ENCODE data around the gene CARMIL1. TPM values are rescaled to one million over a fixed set of nuclear protein-coding genes. Genes with fewer than 3 reads are reported as not detected.

The CARMIL1 gene
- polyA plus RNA-seq, 1 of the 3 experiments (the other 2 are of a cell fraction): 1.7 TPM

DNA sequence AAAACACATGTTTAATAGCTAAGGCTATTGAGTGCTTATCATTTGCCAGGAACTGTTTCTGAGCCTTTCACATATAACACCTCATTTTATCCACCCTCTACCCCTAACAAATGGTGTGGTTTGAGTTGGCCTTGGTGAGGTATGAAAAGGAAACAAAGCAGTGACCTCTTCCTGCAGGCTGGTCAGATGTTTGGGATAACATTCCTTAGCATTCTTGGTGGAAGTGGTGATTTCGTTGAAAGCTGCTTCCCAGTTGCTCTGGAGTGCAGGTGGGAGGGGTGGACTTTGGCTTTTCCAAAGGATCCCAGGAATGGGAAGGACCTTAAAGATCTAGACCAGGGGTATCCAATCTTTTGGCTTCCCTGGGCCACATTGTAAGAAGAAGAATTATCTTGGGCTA, 41.3 kb downstream of the CARMIL1 start:
- H2AFZ ChIP-seq (ENCODE audit: low read depth): no peak overlapping the region
- H4K20me1 ChIP-seq (ENCODE audit: insufficient read depth): 0 out of 2 replicates have a peak, but pooled peaks cover 5% of the 10 kb centered on the region
- peaks cover 0 to 5% of the 10 kb centered on the region in 2 experiments; a peak in 2 of 4 replicates for H3K4me1 ChIP-seq (ENCODE audit: control insufficient read depth in 1 of 2, insufficient read depth in 2 of 2, low read depth in 1 of 2, low read length in 1 of 2)
- H3K9me2 ChIP-seq: no peaks in the 10 kb centered on the region
- ChIA-PET POLR2A (no interaction called here), CTCF (interaction anchor here (1.2 to 1.8 kb wide), 3 partner anchors 9 to 41 kb away, joined by 3 to 5 read pairs (median 3); partner anchors contain the start of gene CARMIL1)
- TF ChIP-seq NFIC (IDR thresholded peaks at IDR 0.05; ENCODE audit: borderline replicate concordance) (no peak), TCF12 (IDR thresholded peaks at IDR 0.05) (peak; percentile 28; the same call in 1 of the 2 replicates), TEAD4 (IDR thresholded peaks at IDR 0.05; ENCODE audit: borderline replicate concordance, insufficient read depth) (no peak)
- H3K27ac ChIP-seq (ENCODE audit: low read depth in 2 of 2, low read length in 1 of 2): no peak overlapping the region
- no peaks in the 10 kb centered on the region for H3F3A ChIP-seq (replicated peaks; ENCODE audit: insufficient read depth)
- no peak for DNase-seq
- no peak overlapping the region for H3K4me3 ChIP-seq (ENCODE audit: low read depth in 2 of 2, low read length in 1 of 2)
- no peak overlapping the region for H3K4me2 ChIP-seq
- H3K79me2 ChIP-seq (ENCODE audit: insufficient read depth): peaks cover 2% of the 10 kb centered on the region; the same call in 1 of the 2 replicates
- no peak overlapping the region for H3K9ac ChIP-seq
- 40% methylated on average over 1 of the region's 1 CpG for WGBS (ENCODE audit: low lambda C conversion rate)
- no peaks in the 10 kb centered on the region for H3K27me3 ChIP-seq (ENCODE audit: insufficient read depth)
- H3K36me3 ChIP-seq (replicated peaks in 1 of 2; ENCODE audit: control insufficient read depth in 1 of 2, insufficient read depth in 2 of 2, low read length in 1 of 2): no peaks in the 10 kb centered on the region
- no peaks in the 10 kb centered on the region for H3K9me3 ChIP-seq

DNA sequence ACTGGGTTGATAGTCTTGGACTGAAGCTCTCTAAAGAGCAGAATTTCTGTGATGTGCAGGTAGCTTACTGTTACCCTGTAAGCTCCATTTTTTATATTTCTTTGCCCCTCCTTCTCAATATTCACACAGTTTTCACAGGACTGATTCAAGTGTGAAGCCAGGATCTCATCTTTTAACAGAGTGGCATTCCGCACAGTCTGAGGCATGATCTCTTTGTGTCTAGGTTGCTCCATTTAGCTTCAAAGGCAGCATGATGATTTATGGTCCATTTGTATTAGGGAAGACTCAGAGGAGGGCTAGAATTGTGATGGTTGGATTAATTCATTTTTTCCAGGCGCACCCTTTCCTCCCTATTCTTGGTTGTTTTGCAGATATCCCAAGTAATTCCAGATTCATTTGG, 43.5 kb downstream of the CARMIL1 start:
- H3K4me3 ChIP-seq (ENCODE audit: low read depth in 2 of 2, low read length in 1 of 2): no peak overlapping the region
- no peaks in the 10 kb centered on the region for H3K9me2 ChIP-seq
- ChIA-PET POLR2A (no interaction called here), CTCF (interaction anchor here (1.0 kb wide), 2 partner anchors 21 to 266 kb away, joined by 3 read pairs; no protein-coding TSS in a partner anchor)
- no peaks in the 10 kb centered on the region for H3K27me3 ChIP-seq (ENCODE audit: insufficient read depth)
- WGBS (ENCODE audit: low lambda C conversion rate): 100% methylated on average over 2 of the region's 2 CpGs
- H3K4me2 ChIP-seq: no peak overlapping the region
- 0 out of 2 replicates have a peak, but pooled peaks cover 5% of the 10 kb centered on the region for H4K20me1 ChIP-seq (ENCODE audit: insufficient read depth)
- H3K79me2 ChIP-seq (ENCODE audit: insufficient read depth): peaks cover 2% of the 10 kb centered on the region; the same call in 1 of the 2 replicates
- no peaks in the 10 kb centered on the region for H3K9me3 ChIP-seq
- DNase-seq: no peak
- no peak overlapping the region for H2AFZ ChIP-seq (ENCODE audit: low read depth)
- H3F3A ChIP-seq (replicated peaks; ENCODE audit: insufficient read depth): no peaks in the 10 kb centered on the region
- H3K9ac ChIP-seq: no peak overlapping the region
- no peaks in the 10 kb centered on the region for H3K36me3 ChIP-seq (replicated peaks in 1 of 2; ENCODE audit: control insufficient read depth in 1 of 2, insufficient read depth in 2 of 2, low read length in 1 of 2)
- TF ChIP-seq RAD21 (IDR thresholded peaks at IDR 0.05; ENCODE audit: low read length) (no peak), GABPA (IDR thresholded peaks at IDR 0.05; ENCODE audit: low read depth) (no peak), NFIC (IDR thresholded peaks at IDR 0.05; ENCODE audit: borderline replicate concordance) (no peak), TAF1 (IDR thresholded peaks at IDR 0.05; ENCODE audit: borderline replicate concordance, low read depth, low read length) (no peak), TCF12 (IDR thresholded peaks at IDR 0.05) (no peak), MXI1 (IDR thresholded peaks at IDR 0.05; ENCODE audit: low read depth, low read length) (no peak), RFX5 (IDR thresholded peaks at IDR 0.05; ENCODE audit: low read length) (no peak), ELF1 (IDR thresholded peaks at IDR 0.05) (no peak), FOSL2 (IDR thresholded peaks at IDR 0.05; ENCODE audit: borderline replicate concordance, low read depth) (no peak), SIN3A (IDR thresholded peaks at IDR 0.05; ENCODE audit: borderline replicate concordance, low read depth, low read length) (no peak), NRF1 (IDR thresholded peaks at IDR 0.05; ENCODE audit: low read depth, low read length) (no peak), SMC3 (IDR thresholded peaks at IDR 0.05; ENCODE audit: low read depth, low read length) (no peak)
- TF ChIP-seq, protein P1, sequence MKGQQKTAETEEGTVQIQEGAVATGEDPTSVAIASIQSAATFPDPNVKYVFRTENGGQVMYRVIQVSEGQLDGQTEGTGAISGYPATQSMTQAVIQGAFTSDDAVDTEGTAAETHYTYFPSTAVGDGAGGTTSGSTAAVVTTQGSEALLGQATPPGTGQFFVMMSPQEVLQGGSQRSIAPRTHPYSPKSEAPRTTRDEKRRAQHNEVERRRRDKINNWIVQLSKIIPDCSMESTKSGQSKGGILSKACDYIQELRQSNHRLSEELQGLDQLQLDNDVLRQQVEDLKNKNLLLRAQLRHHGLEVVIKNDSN (IDR thresholded peaks at IDR 0.05; ENCODE audit: borderline replicate concordance, low read depth): no peak
- TF ChIP-seq, protein P2, sequence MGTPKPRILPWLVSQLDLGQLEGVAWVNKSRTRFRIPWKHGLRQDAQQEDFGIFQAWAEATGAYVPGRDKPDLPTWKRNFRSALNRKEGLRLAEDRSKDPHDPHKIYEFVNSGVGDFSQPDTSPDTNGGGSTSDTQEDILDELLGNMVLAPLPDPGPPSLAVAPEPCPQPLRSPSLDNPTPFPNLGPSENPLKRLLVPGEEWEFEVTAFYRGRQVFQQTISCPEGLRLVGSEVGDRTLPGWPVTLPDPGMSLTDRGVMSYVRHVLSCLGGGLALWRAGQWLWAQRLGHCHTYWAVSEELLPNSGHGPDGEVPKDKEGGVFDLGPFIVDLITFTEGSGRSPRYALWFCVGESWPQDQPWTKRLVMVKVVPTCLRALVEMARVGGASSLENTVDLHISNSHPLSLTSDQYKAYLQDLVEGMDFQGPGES (IDR thresholded peaks at IDR 0.05; ENCODE audit: low read depth, low read length): no peak
- TF ChIP-seq, protein P3, sequence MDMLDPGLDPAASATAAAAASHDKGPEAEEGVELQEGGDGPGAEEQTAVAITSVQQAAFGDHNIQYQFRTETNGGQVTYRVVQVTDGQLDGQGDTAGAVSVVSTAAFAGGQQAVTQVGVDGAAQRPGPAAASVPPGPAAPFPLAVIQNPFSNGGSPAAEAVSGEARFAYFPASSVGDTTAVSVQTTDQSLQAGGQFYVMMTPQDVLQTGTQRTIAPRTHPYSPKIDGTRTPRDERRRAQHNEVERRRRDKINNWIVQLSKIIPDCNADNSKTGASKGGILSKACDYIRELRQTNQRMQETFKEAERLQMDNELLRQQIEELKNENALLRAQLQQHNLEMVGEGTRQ (IDR thresholded peaks at IDR 0.05; ENCODE audit: borderline replicate concordance, low read depth, low read length): no peak
- TF ChIP-seq, protein P4, sequence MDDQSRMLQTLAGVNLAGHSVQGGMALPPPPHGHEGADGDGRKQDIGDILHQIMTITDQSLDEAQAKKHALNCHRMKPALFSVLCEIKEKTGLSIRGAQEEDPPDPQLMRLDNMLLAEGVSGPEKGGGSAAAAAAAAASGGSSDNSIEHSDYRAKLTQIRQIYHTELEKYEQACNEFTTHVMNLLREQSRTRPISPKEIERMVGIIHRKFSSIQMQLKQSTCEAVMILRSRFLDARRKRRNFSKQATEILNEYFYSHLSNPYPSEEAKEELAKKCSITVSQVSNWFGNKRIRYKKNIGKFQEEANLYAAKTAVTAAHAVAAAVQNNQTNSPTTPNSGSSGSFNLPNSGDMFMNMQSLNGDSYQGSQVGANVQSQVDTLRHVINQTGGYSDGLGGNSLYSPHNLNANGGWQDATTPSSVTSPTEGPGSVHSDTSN (IDR thresholded peaks at IDR 0.05): no peak
- TF ChIP-seq, protein P5, sequence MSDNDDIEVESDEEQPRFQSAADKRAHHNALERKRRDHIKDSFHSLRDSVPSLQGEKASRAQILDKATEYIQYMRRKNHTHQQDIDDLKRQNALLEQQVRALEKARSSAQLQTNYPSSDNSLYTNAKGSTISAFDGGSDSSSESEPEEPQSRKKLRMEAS (IDR thresholded peaks at IDR 0.05; ENCODE audit: low read depth): no peak
- TF ChIP-seq, protein P6, sequence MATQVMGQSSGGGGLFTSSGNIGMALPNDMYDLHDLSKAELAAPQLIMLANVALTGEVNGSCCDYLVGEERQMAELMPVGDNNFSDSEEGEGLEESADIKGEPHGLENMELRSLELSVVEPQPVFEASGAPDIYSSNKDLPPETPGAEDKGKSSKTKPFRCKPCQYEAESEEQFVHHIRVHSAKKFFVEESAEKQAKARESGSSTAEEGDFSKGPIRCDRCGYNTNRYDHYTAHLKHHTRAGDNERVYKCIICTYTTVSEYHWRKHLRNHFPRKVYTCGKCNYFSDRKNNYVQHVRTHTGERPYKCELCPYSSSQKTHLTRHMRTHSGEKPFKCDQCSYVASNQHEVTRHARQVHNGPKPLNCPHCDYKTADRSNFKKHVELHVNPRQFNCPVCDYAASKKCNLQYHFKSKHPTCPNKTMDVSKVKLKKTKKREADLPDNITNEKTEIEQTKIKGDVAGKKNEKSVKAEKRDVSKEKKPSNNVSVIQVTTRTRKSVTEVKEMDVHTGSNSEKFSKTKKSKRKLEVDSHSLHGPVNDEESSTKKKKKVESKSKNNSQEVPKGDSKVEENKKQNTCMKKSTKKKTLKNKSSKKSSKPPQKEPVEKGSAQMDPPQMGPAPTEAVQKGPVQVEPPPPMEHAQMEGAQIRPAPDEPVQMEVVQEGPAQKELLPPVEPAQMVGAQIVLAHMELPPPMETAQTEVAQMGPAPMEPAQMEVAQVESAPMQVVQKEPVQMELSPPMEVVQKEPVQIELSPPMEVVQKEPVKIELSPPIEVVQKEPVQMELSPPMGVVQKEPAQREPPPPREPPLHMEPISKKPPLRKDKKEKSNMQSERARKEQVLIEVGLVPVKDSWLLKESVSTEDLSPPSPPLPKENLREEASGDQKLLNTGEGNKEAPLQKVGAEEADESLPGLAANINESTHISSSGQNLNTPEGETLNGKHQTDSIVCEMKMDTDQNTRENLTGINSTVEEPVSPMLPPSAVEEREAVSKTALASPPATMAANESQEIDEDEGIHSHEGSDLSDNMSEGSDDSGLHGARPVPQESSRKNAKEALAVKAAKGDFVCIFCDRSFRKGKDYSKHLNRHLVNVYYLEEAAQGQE (IDR thresholded peaks at IDR 0.05; ENCODE audit: low read depth, low read length): no peak
- no peak overlapping the region for H3K27ac ChIP-seq (ENCODE audit: low read depth in 2 of 2, low read length in 1 of 2)
- H3K4me1 ChIP-seq (ENCODE audit: control insufficient read depth in 1 of 2, insufficient read depth in 2 of 2, low read depth in 1 of 2, low read length in 1 of 2): peaks cover 0 to 5% of the 10 kb centered on the region in 2 experiments; a peak in 1 of 4 replicates
